SK-N-MC (cell line): Measurements from ENCODE around the gene ADH5.
"Not testable (repeated sequence)": the region's sequence is repeated elsewhere in the genome, so short reads cannot be mapped to it uniquely, and the experiment has no call there.

Experiments
- DNase-seq: peaks from one replicate; pipeline ENCODE4 v3.0.0-alpha.2; 2011; ENCODE audit warnings: low read depth, low spot score
- H3K27ac ChIP-seq: fragments of 200-600 bp; sonication (generic); 2 replicates; pipeline ENCODE4 v1.5.1; 2016; ENCODE audit warnings: mixed run types
- H3K36me3 ChIP-seq: fragments of 200-600 bp; sonication (generic); 2 replicates; pipeline ENCODE4 v1.6.1; 2017; ENCODE audit warnings: antibody characterized with exemption, low read length, mixed read lengths; ENCODE audit not compliant: insufficient read depth
- H3K4me3 ChIP-seq: fragments of 200-600 bp; sonication (generic); 2 replicates; pipeline ENCODE4 v1.5.1; 2016
- H3K9ac ChIP-seq: fragments of 200-600 bp; sonication (generic); 2 replicates; pipeline ENCODE4 v1.8.0; 2017; ENCODE audit warnings: mixed run types, mixed read lengths; ENCODE audit not compliant: insufficient read length
- H3K9me3 ChIP-seq: fragments of 200-600 bp; sonication (generic); 2 replicates; pipeline ENCODE4 v1.6.1; 2017; ENCODE audit warnings: low read depth, mild to moderate bottlenecking, antibody characterized with exemption, low read length, moderate library complexity, mixed read lengths
- EZH2 ChIP-seq: fragments of 200-600 bp; sonication (generic); IDR thresholded peaks from one replicate; pipeline ENCODE4 v1.6.1; 2017; ENCODE audit warnings: antibody characterized with exemption
- FOXP2 ChIP-seq: optimal IDR thresholded peaks from 2 replicates; pipeline ENCODE3; 2011; ENCODE audit warnings: mild to moderate bottlenecking, moderate library complexity; ENCODE audit not compliant: insufficient read depth; ENCODE audit errors: extremely low read length, control extremely low read depth
- POLR2AphosphoS5 ChIP-seq: IDR thresholded peaks from 2 replicates; pipeline ENCODE4 v1.6.1; 2012; ENCODE audit warnings: mild to moderate bottlenecking, low read depth, low read length, borderline replicate concordance

Gene ADH5

DNA sequence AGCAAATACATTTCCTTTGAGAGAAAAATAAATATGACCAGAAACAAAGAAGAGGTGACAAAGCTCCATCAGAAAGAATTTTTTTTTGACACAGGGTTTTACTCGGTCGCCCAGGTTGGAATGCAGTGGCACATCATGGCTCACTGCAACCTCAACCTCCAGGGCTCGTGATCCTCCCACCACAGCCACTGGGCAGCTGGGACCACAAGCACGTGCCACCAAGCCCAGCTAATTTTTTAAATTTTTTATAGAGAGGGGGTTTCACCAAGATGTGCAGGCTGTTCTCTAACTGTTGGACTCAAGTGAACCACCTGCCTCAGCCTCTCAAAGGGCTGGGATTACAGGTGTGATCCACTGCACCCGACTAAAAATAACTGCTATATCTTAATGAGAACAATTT is 10.3 kb downstream of the ADH5 start:
- H3K9me3 ChIP-seq = no peaks in the 10 kb centered on the region
- peaks cover 94% of the 10 kb centered on the region for H3K36me3 ChIP-seq
- TF ChIP-seq POLR2AphosphoS5 = no peak
- TF ChIP-seq FOXP2 = no peak
- no peak overlapping the region for H3K9ac ChIP-seq
- no peak overlapping the region for H3K27ac ChIP-seq
- DNase-seq = no peak
- H3K4me3 ChIP-seq = no peak overlapping the region

- no peaks in the 10 kb centered on the region for H3K9me3 ChIP-seq
- TF ChIP-seq FOXP2 (no peak), EZH2 (no peak), POLR2AphosphoS5 (no peak)
- H3K4me3 ChIP-seq = no peak overlapping the region
- no peak overlapping the region; the same call in 1 of the 2 replicates for H3K27ac ChIP-seq
- peaks cover 92% of the 10 kb centered on the region for H3K36me3 ChIP-seq
- no peak overlapping the region for H3K9ac ChIP-seq
- DNase-seq = no peak
Observed at GRCh38 chr4:99077177-99077576, 11.4 kb downstream of the ADH5 start.

DNA sequence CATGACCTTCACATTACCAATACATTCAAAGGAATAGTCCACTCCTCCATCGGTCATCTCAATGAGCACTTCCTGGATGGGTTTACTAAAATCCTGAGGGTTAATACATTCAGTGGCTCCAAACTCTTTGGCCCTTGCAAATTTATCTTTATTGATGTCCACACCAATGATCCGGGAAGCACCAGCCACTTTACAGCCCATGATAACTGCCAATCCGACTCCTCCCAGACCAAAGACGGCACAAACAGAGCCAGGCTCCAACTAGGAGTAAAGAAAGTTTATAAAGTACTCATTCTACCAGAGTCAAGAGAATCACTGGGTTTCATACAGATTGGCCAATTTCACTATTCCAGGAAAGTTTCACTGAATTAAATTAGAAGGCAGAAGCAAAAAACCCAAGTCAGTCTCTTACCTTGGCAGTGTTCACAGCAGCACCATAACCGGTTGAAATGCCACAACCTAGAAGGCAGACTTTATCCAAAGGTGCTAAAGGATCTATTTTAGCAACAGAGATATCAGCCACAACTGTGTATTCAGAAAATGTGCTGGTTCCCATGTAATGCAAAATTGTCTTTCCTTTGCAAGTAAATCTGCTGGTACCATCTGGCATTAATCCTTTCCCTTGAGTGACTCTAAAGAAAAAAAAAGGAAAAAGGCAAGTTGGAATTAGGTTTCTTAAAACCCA is 12.2 kb downstream of the ADH5 start:
- Histone ChIP-seq H3K36me3 (peaks cover 92% of the 10 kb centered on the region), H3K27ac (no peak overlapping the region; the same call in 1 of the 2 replicates), H3K4me3 (no peak overlapping the region), H3K9ac (no peak overlapping the region), H3K9me3 (no peaks in the 10 kb centered on the region)
- TF ChIP-seq EZH2 = no peak
- TF ChIP-seq FOXP2 = no peak
- TF ChIP-seq POLR2AphosphoS5 = no peak
- no peak for DNase-seq

- Histone ChIP-seq H3K36me3 (peaks cover 91% of the 10 kb centered on the region), H3K4me3 (no peak overlapping the region), H3K9me3 (no peaks in the 10 kb centered on the region), H3K9ac (no peak overlapping the region), H3K27ac (no peak overlapping the region)
- no peak for DNase-seq
- no peak for TF ChIP-seq FOXP2
- no peak for TF ChIP-seq EZH2
- no peak for TF ChIP-seq POLR2AphosphoS5
Observed at GRCh38 chr4:99074816-99075215, 13.8 kb downstream of the ADH5 start.

- DNase-seq = no peak
- H3K9ac ChIP-seq = no peak overlapping the region
- H3K27ac ChIP-seq = no peak overlapping the region
- TF ChIP-seq FOXP2 (no peak), POLR2AphosphoS5 (no peak), EZH2 (no peak)
- peaks cover 79% of the 10 kb centered on the region for H3K36me3 ChIP-seq
- H3K9me3 ChIP-seq = no peaks in the 10 kb centered on the region
- H3K4me3 ChIP-seq = no peak overlapping the region
Observed at GRCh38 chr4:99071159-99071558, 17.4 kb downstream of the ADH5 start.

DNA sequence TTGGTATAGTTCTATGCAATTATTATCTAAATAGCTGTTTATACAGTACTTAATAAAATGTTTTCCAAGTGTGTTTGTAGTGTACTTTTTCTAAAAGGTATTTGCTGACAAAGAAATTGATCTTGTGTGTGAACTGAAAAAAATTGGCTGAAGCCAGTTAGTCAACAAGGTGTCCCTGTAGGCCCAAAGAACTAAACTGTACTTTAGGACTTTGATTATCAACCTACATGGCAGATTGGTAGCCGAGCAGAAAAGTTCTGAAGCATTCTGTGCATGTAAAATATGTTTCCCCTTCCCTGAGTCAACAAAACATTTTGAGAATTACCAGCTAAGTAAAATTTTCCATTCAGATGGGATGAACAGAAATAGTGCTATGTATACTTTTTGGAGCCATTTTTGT is 21.0 kb downstream of the ADH5 start:
- DNase-seq = no peak
- Histone ChIP-seq H3K9ac (no peak overlapping the region), H3K9me3 (no peaks in the 10 kb centered on the region), H3K36me3 (peaks cover 62% of the 10 kb centered on the region), H3K27ac (peak overlapping the region; percentile 61), H3K4me3 (no peak overlapping the region)
- TF ChIP-seq POLR2AphosphoS5 = no peak
- no peak for TF ChIP-seq EZH2
- no peak for TF ChIP-seq FOXP2

DNA sequence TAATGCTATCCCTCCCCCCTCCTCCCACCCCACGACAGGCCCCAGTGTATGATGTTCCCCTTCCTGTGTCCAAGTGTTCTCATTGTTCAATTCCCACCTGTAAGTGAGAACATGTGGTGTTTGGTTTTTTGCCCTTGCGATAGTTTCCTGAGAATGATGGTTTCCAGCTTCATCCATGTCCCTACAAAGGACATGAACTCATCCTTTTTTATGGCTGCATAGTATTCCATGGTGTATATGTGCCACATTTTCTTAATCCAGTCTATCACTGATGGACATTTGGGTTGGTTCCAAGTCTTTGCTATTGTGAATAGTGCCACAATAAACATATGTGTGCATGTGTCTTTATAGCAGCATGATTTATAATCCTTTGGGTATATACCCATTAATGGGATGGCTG is 23.1 kb downstream of the ADH5 start:
- not testable (repeated sequence) for DNase-seq, H3K9me3 ChIP-seq, H3K27ac ChIP-seq, H3K4me3 ChIP-seq, H3K9ac ChIP-seq
- H3K36me3 ChIP-seq = peaks cover 56% of the 10 kb centered on the region

DNA sequence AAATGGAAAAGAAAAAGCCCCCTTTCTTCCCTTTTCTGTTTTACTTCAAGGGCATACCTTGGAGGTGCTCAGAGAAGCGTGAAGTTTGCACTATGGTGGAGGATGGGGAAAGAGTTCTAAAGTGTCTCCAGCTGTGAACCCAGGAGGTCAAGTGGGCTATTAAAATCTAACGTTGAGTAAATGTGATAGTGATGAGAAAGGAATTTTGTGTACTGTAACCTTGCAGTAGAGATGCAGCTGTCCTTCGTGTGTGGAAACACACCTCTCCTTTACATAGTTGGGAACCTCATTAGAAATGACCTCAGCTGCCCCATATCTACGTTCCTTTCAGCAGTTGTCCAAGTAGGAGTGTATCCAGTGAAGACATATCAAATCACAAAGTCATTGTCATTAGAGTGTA is 26.5 kb downstream of the ADH5 start:
- H3K9me3 ChIP-seq = no peaks in the 10 kb centered on the region
- no peak for TF ChIP-seq EZH2
- no peak for TF ChIP-seq FOXP2
- no peak overlapping the region for H3K27ac ChIP-seq
- H3K4me3 ChIP-seq = no peak overlapping the region
- DNase-seq = no peak
- no peak overlapping the region for H3K9ac ChIP-seq
- H3K36me3 ChIP-seq = peaks cover 63% of the 10 kb centered on the region

DNA sequence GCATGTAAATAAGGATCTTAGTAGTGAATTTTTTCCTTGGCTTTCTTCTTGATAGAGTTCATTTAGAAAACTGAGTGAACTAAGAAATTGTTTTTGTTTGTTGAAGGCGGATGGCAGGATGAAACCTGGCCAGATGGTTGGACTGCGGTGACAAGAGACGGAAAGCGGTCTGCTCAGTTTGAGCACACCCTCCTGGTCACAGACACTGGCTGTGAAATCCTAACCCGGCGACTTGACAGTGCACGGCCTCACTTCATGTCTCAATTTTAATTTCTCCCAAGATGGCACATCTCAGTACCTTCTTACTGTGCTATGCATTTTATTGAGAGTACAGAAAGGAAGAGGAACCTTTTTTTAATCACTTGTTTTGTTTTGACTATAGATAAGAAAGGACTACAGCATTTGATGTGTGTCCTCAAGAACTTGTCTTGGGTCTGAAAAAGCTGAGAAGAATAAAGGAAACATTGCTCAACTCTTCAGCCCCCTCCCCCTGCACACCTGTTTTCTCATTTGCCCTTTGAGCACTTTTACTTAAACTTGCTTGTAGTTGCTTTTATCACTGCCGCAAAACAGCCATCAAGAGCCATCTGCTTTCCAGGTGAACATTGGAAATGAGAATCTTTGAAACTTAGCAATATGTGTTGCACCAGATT is 27.4 kb downstream of the ADH5 start:
- DNase-seq = no peak
- Histone ChIP-seq H3K9ac (no peak overlapping the region), H3K27ac (no peak overlapping the region), H3K36me3 (peaks cover 56% of the 10 kb centered on the region), H3K9me3 (no peaks in the 10 kb centered on the region), H3K4me3 (no peak overlapping the region)
- TF ChIP-seq POLR2AphosphoS5 = no peak
- TF ChIP-seq EZH2 = no peak
- TF ChIP-seq FOXP2 = no peak
